A549 (cell line): ENCODE results near the gene HYPK.

Experiments
- CEBPB ChIP-seq, 2 experiments: fragments of >200 bp in 1 of 2; sonication (Bioruptor Twin) in 1 of 2; formaldehyde crosslinking in 1 of 2; IDR thresholded peaks; 2 replicates each; pipeline ENCODE4 v1.6.1; 2012 to 2016
- CTCF ChIP-seq: fragments of >200 bp; sonication (Bioruptor Twin); formaldehyde crosslinking; IDR thresholded peaks from 3 replicates; pipeline ENCODE4 v1.5.1; 2016
- ESRRA ChIP-seq: fragments of 150-350 bp; IDR thresholded peaks from 2 replicates; pipeline ENCODE4 v1.6.1; 2014; ENCODE audit warnings: mild to moderate bottlenecking, low read length, borderline replicate concordance
- HMGXB4 ChIP-seq: fragments of 250-450 bp; sonication (Bioruptor Pico); IDR thresholded peaks from 2 replicates; pipeline ENCODE4 v1.5.0; 2021; ENCODE audit warnings: mild to moderate bottlenecking, moderate library complexity, borderline replicate concordance
- MAX ChIP-seq: IDR thresholded peaks from 2 replicates; pipeline ENCODE4 v1.6.1; 2012
- POLR2A ChIP-seq: IDR thresholded peaks from 2 replicates; pipeline ENCODE4 v1.6.1; 2012; ENCODE audit warnings: mild to moderate bottlenecking, low read length
- REST ChIP-seq: fragments of 200-600 bp; sonication (generic); IDR thresholded peaks from 2 replicates; pipeline ENCODE4 v1.6.1; 2016; ENCODE audit warnings: antibody characterized with exemption, mild to moderate bottlenecking, moderate library complexity
- RFX5 ChIP-seq: fragments of 450-650 bp; IDR thresholded peaks from 2 replicates; pipeline ENCODE4 v1.7.1; 2014; ENCODE audit warnings: antibody characterized with exemption, mild to moderate bottlenecking, moderate library complexity
- USF2 ChIP-seq: fragments of 450-650 bp; IDR thresholded peaks from 2 replicates; pipeline ENCODE4 v1.6.1; 2014; ENCODE audit warnings: antibody characterized with exemption
- ZC3H11A ChIP-seq: fragments of 450-650 bp; IDR thresholded peaks from 2 replicates; pipeline ENCODE4 v1.6.1; 2014; ENCODE audit warnings: antibody characterized with exemption, mild to moderate bottlenecking

- TF ChIP-seq CTCF (no peak), RFX5 (no peak), ESRRA (no peak), USF2 (no peak), MAX (no peak), POLR2A (no peak), ZC3H11A (no peak), REST (no peak), CEBPB (IDR thresholded peaks at IDR 0.05) (no peak), HMGXB4 (CRISPR knock-in tag) (no peak)
Observed at GRCh38 chr15:43751885-43752284, 48.5 kb upstream of the HYPK start.
